ENCODE results near the gene DOCK4. TPM values are rescaled to one million over a fixed set of nuclear protein-coding genes. Genes with fewer than 3 reads are reported as not detected.

Gene DOCK4
- total RNA-seq, 1 experiment from 2014 or later: 4.9 TPM

GRCh38 chr7:112092306-112092705 lies 113.9 kb downstream of the DOCK4 start:
- Histone ChIP-seq H2BK12ac (ENCODE audit: insufficient read length, low read depth, low read length) (no peak overlapping the region), H3K4ac (ENCODE audit: low read depth, low read length) (no peak overlapping the region), H3K79me1 (ENCODE audit: insufficient read depth, low read depth, low read length, poor library complexity, severe bottlenecking) (peaks cover 3% of the 10 kb centered on the region), H3K4me2 (ENCODE audit: insufficient read depth, insufficient read length, low read length) (no peak overlapping the region), H4K8ac (replicated peaks; ENCODE audit: insufficient read length, low read depth, low read length) (no peak overlapping the region), H2BK5ac (ENCODE audit: insufficient read length, low read length) (no peak overlapping the region), H3K9ac (ENCODE audit: extremely low read depth, insufficient read length, low read length) (no peak overlapping the region), H3K9me3 (ENCODE audit: control insufficient read depth, low read depth, low read length) (no peaks in the 10 kb centered on the region), H3K23ac (ENCODE audit: insufficient read length, low read depth, low read length) (no peak overlapping the region), H3K79me2 (ENCODE audit: insufficient read depth, low read length) (peaks cover 4% of the 10 kb centered on the region; the same call in 1 of the 2 replicates), H2BK20ac (ENCODE audit: low read depth, low read length, poor library complexity, severe bottlenecking) (no peak overlapping the region), H3T11ph (ENCODE audit: low read length) (no peak overlapping the region), H3K4me1 (ENCODE audit: insufficient read depth, low read length) (peaks cover 2% of the 10 kb centered on the region; the same call in 1 of the 2 replicates), H3K18ac (ENCODE audit: insufficient read length, low read depth, low read length) (no peak overlapping the region), H4K5ac (ENCODE audit: insufficient read length, low read depth, low read length) (no peak overlapping the region), H4K91ac (ENCODE audit: insufficient read length, low read depth, low read length) (no peak overlapping the region), H2BK120ac (ENCODE audit: low read depth, low read length, poor library complexity, severe bottlenecking) (no peak overlapping the region), H3K27me3 (ENCODE audit: insufficient read depth, low read length) (no peaks in the 10 kb centered on the region), H3K56ac (ENCODE audit: insufficient read length, low read depth, low read length) (no peak overlapping the region), H2AK5ac (ENCODE audit: insufficient read length, low read length) (no peak overlapping the region), H3K23me2 (ENCODE audit: insufficient read length, low read depth, low read length, poor library complexity, severe bottlenecking) (no peaks in the 10 kb centered on the region), H3K27ac (ENCODE audit: insufficient read length, low read depth, low read length) (no peak overlapping the region), H2AFZ (ENCODE audit: low read length) (no peak overlapping the region), H3K14ac (ENCODE audit: insufficient read depth, low read length) (no peak overlapping the region), H4K20me1 (ENCODE audit: control insufficient read depth, insufficient read depth, insufficient read length) (no peaks in the 10 kb centered on the region), H2BK15ac (ENCODE audit: low read depth, low read length) (no peak overlapping the region)
- no peak for TF ChIP-seq CTCF (conservative IDR thresholded peaks at IDR 0.05)
- H3K4me3 Mint-ChIP-seq: no peak overlapping the region
- H3K4me1 Mint-ChIP-seq: peaks cover 0 to 10% of the 10 kb centered on the region in 2 experiments; a peak in 2 of 4 replicates
- no CpG with 5 or more reads among the region's 8 CpGs for WGBS (ENCODE audit: extremely low coverage, insufficient read length, low lambda C conversion rate)
- DNase-seq: no peak
- peaks cover 0 to 2% (median 0%) of the 10 kb centered on the region in 3 experiments; a peak in 1 of 7 replicates for H3K36me3 Mint-ChIP-seq (ENCODE audit: insufficient read depth in 1 of 3, low read depth in 3 of 3)
- H3K27ac Mint-ChIP-seq: no peak overlapping the region
- peaks cover 0 to 3% of the 10 kb centered on the region in 2 experiments; a peak in 3 of 5 replicates for H3K9me3 Mint-ChIP-seq
- no peaks in the 10 kb centered on the region for H3K27me3 Mint-ChIP-seq (ENCODE audit: low read depth)
